ENCODE data around the gene BNC2. TPM values are rescaled to one million over a fixed set of nuclear protein-coding genes. Genes with fewer than 3 reads are reported as not detected.
A peak's percentile ranks its signal among the peaks of the same experiment; 100 is the strongest.

The BNC2 gene
- total RNA-seq, 1 donor from 2014 or later: under 0.01 TPM

DNA sequence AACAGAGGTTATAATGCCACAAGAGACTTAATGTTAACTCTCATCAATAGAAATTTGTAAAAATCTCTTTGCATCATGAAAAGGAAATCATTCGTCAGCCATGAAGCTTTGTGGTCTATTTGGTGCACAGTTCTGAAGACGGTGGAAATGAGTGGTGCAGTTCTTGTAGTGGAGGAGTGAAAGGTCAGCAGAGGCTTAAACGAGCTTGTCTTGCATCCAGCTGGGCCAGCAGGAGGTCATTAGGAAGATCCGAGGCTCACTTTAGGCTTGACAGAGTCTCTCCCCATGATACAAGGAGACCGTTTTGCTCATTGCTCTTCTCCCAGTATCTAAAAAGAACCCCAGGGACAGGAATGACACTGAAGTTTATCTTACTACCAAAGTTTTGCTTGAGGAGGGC lies 440.8 kb downstream of the BNC2 start:
- FAIRE-seq: peak; percentile 13
- H3K36me3 ChIP-seq (ENCODE audit: control insufficient read depth, insufficient read depth, low read length): no peaks in the 10 kb centered on the region
- no peak overlapping the region for H3K4me3 ChIP-seq (ENCODE audit: low read depth, low read length)
- DNase-seq (ENCODE audit: low read depth): no peak
- no peaks in the 10 kb centered on the region for H3K27me3 ChIP-seq (ENCODE audit: control insufficient read depth, insufficient read depth, low read length)
- TF ChIP-seq, protein P1, sequence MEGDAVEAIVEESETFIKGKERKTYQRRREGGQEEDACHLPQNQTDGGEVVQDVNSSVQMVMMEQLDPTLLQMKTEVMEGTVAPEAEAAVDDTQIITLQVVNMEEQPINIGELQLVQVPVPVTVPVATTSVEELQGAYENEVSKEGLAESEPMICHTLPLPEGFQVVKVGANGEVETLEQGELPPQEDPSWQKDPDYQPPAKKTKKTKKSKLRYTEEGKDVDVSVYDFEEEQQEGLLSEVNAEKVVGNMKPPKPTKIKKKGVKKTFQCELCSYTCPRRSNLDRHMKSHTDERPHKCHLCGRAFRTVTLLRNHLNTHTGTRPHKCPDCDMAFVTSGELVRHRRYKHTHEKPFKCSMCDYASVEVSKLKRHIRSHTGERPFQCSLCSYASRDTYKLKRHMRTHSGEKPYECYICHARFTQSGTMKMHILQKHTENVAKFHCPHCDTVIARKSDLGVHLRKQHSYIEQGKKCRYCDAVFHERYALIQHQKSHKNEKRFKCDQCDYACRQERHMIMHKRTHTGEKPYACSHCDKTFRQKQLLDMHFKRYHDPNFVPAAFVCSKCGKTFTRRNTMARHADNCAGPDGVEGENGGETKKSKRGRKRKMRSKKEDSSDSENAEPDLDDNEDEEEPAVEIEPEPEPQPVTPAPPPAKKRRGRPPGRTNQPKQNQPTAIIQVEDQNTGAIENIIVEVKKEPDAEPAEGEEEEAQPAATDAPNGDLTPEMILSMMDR (IDR thresholded peaks at IDR 0.05; ENCODE audit: insufficient read depth, low read length, severe bottlenecking): no peak

DNA sequence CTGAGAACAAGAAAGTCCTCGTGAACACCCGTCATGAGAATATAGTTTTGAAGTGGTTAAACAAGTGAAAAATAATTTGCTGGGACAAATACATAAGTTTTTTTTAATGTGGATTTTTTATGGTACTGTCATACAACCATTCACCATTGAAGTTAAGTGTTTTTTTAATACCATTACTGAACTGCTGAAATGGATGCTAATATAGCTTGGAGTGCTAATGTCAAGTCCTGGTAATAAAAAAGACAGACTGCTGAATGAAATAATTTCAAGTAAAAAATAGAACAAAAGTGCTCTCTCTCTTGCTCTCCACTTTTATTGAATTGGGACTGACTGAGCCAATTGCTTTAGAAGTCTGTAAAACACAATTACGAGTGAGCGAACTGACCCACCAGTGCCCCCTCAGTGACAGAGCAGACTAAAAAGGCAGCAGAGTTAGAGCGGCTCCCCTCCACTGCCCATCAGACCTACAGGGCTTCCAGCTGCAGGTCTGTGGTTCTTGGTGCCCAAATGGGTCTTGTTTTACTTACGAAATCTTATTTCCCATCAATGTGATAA lies 442.5 kb downstream of the BNC2 start:
- H3K27me3 ChIP-seq (ENCODE audit: control insufficient read depth, insufficient read depth, low read length): no peaks in the 10 kb centered on the region
- TF ChIP-seq, protein P1 (IDR thresholded peaks at IDR 0.05; ENCODE audit: insufficient read depth, low read length, severe bottlenecking): no peak

DNA sequence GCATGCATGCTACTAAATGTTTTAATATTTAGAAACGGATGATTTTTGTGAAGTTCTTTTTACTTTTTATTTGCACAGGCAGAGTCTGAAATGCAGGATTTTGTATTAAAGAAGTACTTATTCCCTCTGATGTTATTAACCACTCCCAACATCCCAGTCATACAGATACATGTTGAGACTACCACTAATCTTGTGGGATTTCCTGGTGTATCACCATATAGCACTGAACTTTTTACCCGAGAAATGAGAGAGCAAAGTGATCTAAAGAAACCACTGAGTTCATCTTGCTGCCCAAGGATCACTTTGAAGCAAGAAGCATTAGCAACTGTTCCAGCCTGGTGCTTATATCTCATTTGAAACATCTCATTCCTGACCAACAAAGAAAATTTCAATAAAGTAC lies 443.8 kb downstream of the BNC2 start:
- Histone ChIP-seq H3K27me3 (ENCODE audit: control insufficient read depth, insufficient read depth, low read length) (peaks cover 4% of the 10 kb centered on the region), H3K4me3 (ENCODE audit: low read depth, low read length) (no peak overlapping the region), H3K36me3 (ENCODE audit: control insufficient read depth, insufficient read depth, low read length) (no peaks in the 10 kb centered on the region)
- DNase-seq (ENCODE audit: low read depth): peak; percentile 84
- no peak for FAIRE-seq
- TF ChIP-seq, protein P1 (IDR thresholded peaks at IDR 0.05; ENCODE audit: insufficient read depth, low read length, severe bottlenecking): no peak

More for the DNA sequence above, 442.5 kb downstream of the BNC2 start:
- Histone ChIP-seq H3K36me3 (ENCODE audit: control insufficient read depth, insufficient read depth, low read length) (no peaks in the 10 kb centered on the region), H3K4me3 (ENCODE audit: low read depth, low read length) (no peak overlapping the region)
- DNase-seq (ENCODE audit: low read depth): no peak
- FAIRE-seq: no peak

DNA sequence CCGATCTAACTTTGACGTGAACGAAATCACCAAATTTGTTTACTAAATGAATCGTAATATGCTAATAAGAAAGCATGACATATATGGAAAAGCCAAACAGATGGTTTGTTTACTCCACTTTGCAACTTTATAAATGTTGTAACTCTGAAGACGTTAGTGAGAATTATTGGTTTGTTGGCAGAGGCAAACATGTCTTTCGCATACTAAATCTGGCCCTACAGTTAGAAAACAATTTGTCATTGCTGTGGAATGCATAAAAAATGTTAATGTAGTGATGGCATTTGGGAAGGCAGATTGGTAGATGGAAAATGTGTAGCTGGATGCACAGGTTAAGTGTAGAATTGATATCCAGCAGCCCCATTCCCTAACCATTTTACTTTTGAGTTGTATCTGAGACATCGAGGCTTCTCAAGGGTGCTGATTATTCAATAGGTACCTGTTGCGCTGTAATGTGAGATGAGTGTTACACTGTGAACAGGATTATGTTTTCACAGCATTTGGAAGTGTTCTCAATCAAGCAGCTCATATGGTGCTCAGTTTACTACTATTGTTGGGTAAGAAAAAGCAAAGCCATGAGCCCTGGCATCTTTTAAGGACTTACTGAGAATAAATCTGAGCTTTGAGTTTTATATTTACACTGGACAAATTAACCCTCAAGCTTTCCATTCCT lies 444.8 kb downstream of the BNC2 start:
- Histone ChIP-seq H3K4me3 (ENCODE audit: low read depth, low read length) (no peak overlapping the region), H3K36me3 (ENCODE audit: control insufficient read depth, insufficient read depth, low read length) (no peaks in the 10 kb centered on the region), H3K27me3 (ENCODE audit: control insufficient read depth, insufficient read depth, low read length) (peaks cover 6% of the 10 kb centered on the region)
- DNase-seq (ENCODE audit: low read depth) (peak; percentile 66), FAIRE-seq (no peak)
- TF ChIP-seq, protein P1 (IDR thresholded peaks at IDR 0.05; ENCODE audit: insufficient read depth, low read length, severe bottlenecking): no peak

DNA sequence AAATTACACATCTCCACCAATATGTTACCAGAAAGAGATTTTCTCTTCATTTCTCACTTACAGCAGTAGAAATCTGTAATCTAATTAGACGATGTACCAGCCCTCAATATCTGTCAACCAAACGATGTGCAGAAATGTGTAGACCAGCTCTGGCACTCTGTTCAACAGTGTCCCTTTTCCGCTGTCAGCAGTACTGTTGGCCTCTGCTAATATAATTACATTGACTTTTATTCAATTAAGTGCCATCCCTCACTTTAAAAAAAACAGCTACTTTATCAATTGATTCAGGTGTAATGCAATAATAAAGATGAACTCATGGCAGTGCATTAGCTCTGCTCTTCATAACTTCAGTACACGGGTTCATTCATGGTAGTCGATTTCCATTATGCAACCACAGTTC lies 448.4 kb downstream of the BNC2 start:
- FAIRE-seq: no peak
- H3K4me3 ChIP-seq (ENCODE audit: low read depth, low read length): no peak overlapping the region
- TF ChIP-seq, protein P1 (IDR thresholded peaks at IDR 0.05; ENCODE audit: insufficient read depth, low read length, severe bottlenecking): no peak
- peaks cover 10% of the 10 kb centered on the region for H3K27me3 ChIP-seq (ENCODE audit: control insufficient read depth, insufficient read depth, low read length)
- no peak for DNase-seq (ENCODE audit: low read depth)
- H3K36me3 ChIP-seq (ENCODE audit: control insufficient read depth, insufficient read depth, low read length): no peaks in the 10 kb centered on the region

Measured in bronchial epithelial cell (primary cell).